HepG2 (cell line): Measurements from ENCODE around the gene EPB41L1. TPM values are rescaled to one million over a fixed set of nuclear protein-coding genes. Genes with fewer than 3 reads are reported as not detected.

Experiments
- ATAC-seq: fragments of 200-7000 bp; cut with Tn5 transposase; 3 replicates; pipeline ENCODE4 v1.9.1; 2020; ENCODE audit warnings: mild to moderate bottlenecking, moderate library complexity
- BruUV-seq: library from RNA; stranded (reverse); fragments of 400-500 nt; replicated peaks from 2 replicates; lab custom pipeline; 2021; lab: Mats Ljungman, UMichigan
- CTCF ChIA-PET: fragments of 300-600 bp; formaldehyde crosslinking; extraction: SDS; loops from one replicate; lab custom pipeline; 2021; ENCODE audit warnings: low total read pairs, inconsistent platforms, low intra/inter-chr PET ratio; lab: Yijun Ruan, JAX
- POLR2A ChIA-PET: fragments of 350-600 bp; sonication (Branson Sonifier 250); formaldehyde crosslinking; loops from one replicate; lab custom pipeline; 2020; ENCODE audit warnings: antibody characterized with exemption, inconsistent platforms; lab: Yijun Ruan, JAX
- DNase-seq: peaks from one replicate; pipeline ENCODE4 v3.0.0-alpha.2; 2015; ENCODE audit warnings: low spot score
- FAIRE-seq: peaks from 3 replicates; lab custom pipeline; 2011; peaks lifted over from hg19 to GRCh38; lab: Jason Lieb, UNC
- H2AFZ ChIP-seq: one replicate; pipeline ENCODE4 v1.6.1; 2011; ENCODE audit warnings: low read length, inconsistent platforms
- H3K27ac ChIP-seq: fragments of 300-600 bp; 3 replicates; pipeline ENCODE4 v1.8.0; 2011; ENCODE audit warnings: mixed run types, mild to moderate bottlenecking, mixed read lengths, low read length, inconsistent platforms; ENCODE audit not compliant: insufficient read depth; ENCODE audit errors: extremely low read length
- H3K27me3 ChIP-seq, 2 experiments: fragments of 200-600 bp in 1 of 2; 2 replicates in 1 of 2; 3 replicates in 1 of 2; pipeline versions ENCODE4 v1.6.0 to v1.8.0; 2011; ENCODE audit warnings: low read length in 2 of 2, mild to moderate bottlenecking in 2 of 2, moderate library complexity in 2 of 2, inconsistent platforms in 1 of 2; ENCODE audit not compliant: insufficient read depth in 2 of 2, control insufficient read depth in 1 of 2
- H3K36me3 ChIP-seq, 2 experiments: fragments of 200-600 bp in 1 of 2; replicated peaks in 1 of 2; 2 replicates in 1 of 2; 3 replicates in 1 of 2; pipeline versions ENCODE4 v1.5.1 to v1.8.0; 2011; ENCODE audit warnings: low read length in 2 of 2, inconsistent platforms in 1 of 2; ENCODE audit not compliant: insufficient read depth in 2 of 2, control insufficient read depth in 1 of 2
- H3K4me1 ChIP-seq: 2 replicates; pipeline ENCODE4 v1.5.1; 2012; ENCODE audit warnings: low read length, inconsistent platforms; ENCODE audit not compliant: insufficient read depth
- H3K4me2 ChIP-seq: 2 replicates; pipeline ENCODE4 v1.6.0; 2011; ENCODE audit warnings: low read depth, low read length, inconsistent platforms
- H3K4me3 ChIP-seq, 3 experiments: fragments of 200-600 bp in 1 of 3; sonication (generic), shearing (Covaris generic) in 1 of 3; replicated peaks in 1 of 3; 2 replicates each; pipeline ENCODE4 v1.5.1; 2011 to 2016; ENCODE audit warnings: low read length in 3 of 3, inconsistent platforms in 2 of 3, low read depth in 2 of 3, mild to moderate bottlenecking in 2 of 3, control low read depth in 1 of 3, mixed read lengths in 1 of 3; ENCODE audit not compliant: insufficient read depth in 1 of 3
- H3K79me2 ChIP-seq: one replicate; pipeline ENCODE4 v1.6.1; 2011; ENCODE audit warnings: low read length, inconsistent platforms; ENCODE audit not compliant: insufficient read depth
- H3K9ac ChIP-seq: 2 replicates; pipeline ENCODE4 v1.6.0; 2011; ENCODE audit warnings: mild to moderate bottlenecking, low read depth, low read length, inconsistent platforms; ENCODE audit not compliant: insufficient read depth
- H3K9me3 ChIP-seq: 2 replicates; pipeline ENCODE4 v1.5.1; 2012; ENCODE audit warnings: mild to moderate bottlenecking, low read length
- H4K20me1 ChIP-seq: 2 replicates; pipeline ENCODE4 v1.6.0; 2011; ENCODE audit warnings: inconsistent platforms, mild to moderate bottlenecking, low read length, moderate library complexity; ENCODE audit not compliant: insufficient read depth
- MIER2 ChIP-seq: IDR thresholded peaks from 2 replicates; pipeline ENCODE4 v1.6.1; 2016; ENCODE audit warnings: missing biosample characterization, missing genetic modification reagents
- PPARG ChIP-seq: conservative IDR thresholded peaks from 2 replicates; pipeline ENCODE4 v1.6.1; 2016; ENCODE audit warnings: missing biosample characterization, missing genetic modification reagents
- RFX3 ChIP-seq: IDR thresholded peaks from 2 replicates; pipeline ENCODE4 v1.6.1; 2016; ENCODE audit warnings: missing biosample characterization, missing genetic modification reagents
- RXRB ChIP-seq: IDR thresholded peaks from 2 replicates; pipeline ENCODE4 v1.6.1; 2016; ENCODE audit warnings: borderline replicate concordance, missing genetic modification reagents, missing compliant biosample characterization
- WIZ ChIP-seq: sonication (generic); formaldehyde crosslinking; IDR thresholded peaks from 2 replicates; pipeline ENCODE4 v1.5.1; 2020; ENCODE audit warnings: mild to moderate bottlenecking, missing genetic modification reagents
- ZNF143 ChIP-seq: sonication (generic); formaldehyde crosslinking; IDR thresholded peaks from 2 replicates; pipeline ENCODE4 v1.4.0; 2020; ENCODE audit warnings: missing genetic modification reagents
- ZNF253 ChIP-seq: sonication (generic); formaldehyde crosslinking; IDR thresholded peaks from 2 replicates; pipeline ENCODE4 v1.8.0; 2022; ENCODE audit warnings: mild to moderate bottlenecking, missing genetic modification reagents, borderline replicate concordance
- ZNF562 ChIP-seq: sonication (generic); formaldehyde crosslinking; IDR thresholded peaks from 2 replicates; pipeline ENCODE4 v1.8.0; 2022; ENCODE audit warnings: missing genetic modification reagents, borderline replicate concordance
- ZNF883 ChIP-seq: sonication (generic); formaldehyde crosslinking; IDR thresholded peaks from 2 replicates; pipeline ENCODE4 v1.5.1; 2020; ENCODE audit warnings: mild to moderate bottlenecking, missing genetic modification reagents; ENCODE audit errors: not compliant biosample characterization
- ZSCAN21 ChIP-seq: sonication (generic); formaldehyde crosslinking; IDR thresholded peaks from 2 replicates; pipeline ENCODE4 v1.8.0; 2022; ENCODE audit warnings: mild to moderate bottlenecking, missing genetic modification reagents, moderate library complexity, borderline replicate concordance
- in situ Hi-C: cut with HindIII; loops from 2 replicates; pipeline ENCODE4 v1.10.0; 2017; ENCODE audit warnings: low pct_unique_long_range_greater_than_20kb; ENCODE audit not compliant: extremely low pct_ligation_motif_present
- intact Hi-C: fragments of 100-400 bp; cut with micrococcal nuclease; formaldehyde crosslinking; loops from one replicate; pipeline ENCODE4 v1.10.0; 2022; ENCODE audit not compliant: unreplicated experiment
- polyA plus RNA-seq, 8 experiments: library from polyadenylated mRNA; depleted of rRNA in 3 of 8; stranded (reverse) in 7 of 8; unstranded in 1 of 8; fragments of >200 nt; fragmentation: Illumina TruSeq in 4 of 8; extraction: Trizol in 4 of 8; gene quantifications; 2 replicates each; pipeline versions ENCODE4 v1.2.1 to v1.2.3, GENCODE V29; 2011 to 2016; ENCODE audit warnings: low read depth in 4 of 8, missing spikeins in 1 of 8, mixed read lengths in 1 of 8; ENCODE audit not compliant: insufficient read depth in 1 of 8
- total RNA-seq, 5 experiments: library from RNA; depleted of rRNA; stranded (reverse); fragments of >200 nt; fragmentation: Illumina TruSeq; extraction: Trizol; gene quantifications; 2 replicates each; pipeline ENCODE4 v1.2.3, GENCODE V29; 2016; ENCODE audit warnings: low read depth in 1 of 5
- TF ChIP-seq, protein P1 (sequence below): sonication (generic); formaldehyde crosslinking; IDR thresholded peaks from 2 replicates; pipeline ENCODE4 v1.4.0; 2020; ENCODE audit warnings: missing genetic modification reagents
- TF ChIP-seq, protein P2 (sequence below): sonication (generic); formaldehyde crosslinking; IDR thresholded peaks from 2 replicates; pipeline ENCODE4 v1.5.1; 2020; ENCODE audit warnings: mild to moderate bottlenecking, missing genetic modification reagents, moderate library complexity
- TF ChIP-seq, protein P3 (sequence below): sonication (generic); formaldehyde crosslinking; conservative IDR thresholded peaks from 2 replicates; pipeline ENCODE4 v1.8.1; 2023; ENCODE audit warnings: missing genetic modification reagents
- TF ChIP-seq, protein P4 (sequence below): sonication (generic); formaldehyde crosslinking; IDR thresholded peaks from 2 replicates; pipeline ENCODE4 v1.8.0; 2022; ENCODE audit warnings: missing genetic modification reagents, mild to moderate bottlenecking, borderline replicate concordance

The EPB41L1 gene
- total and polyA plus RNA-seq, 2 of the 13 experiments (the other 11 are each of a cell fraction or from before 2014, with no cell fraction given): 16.7 to 39.0 TPM

DNA sequence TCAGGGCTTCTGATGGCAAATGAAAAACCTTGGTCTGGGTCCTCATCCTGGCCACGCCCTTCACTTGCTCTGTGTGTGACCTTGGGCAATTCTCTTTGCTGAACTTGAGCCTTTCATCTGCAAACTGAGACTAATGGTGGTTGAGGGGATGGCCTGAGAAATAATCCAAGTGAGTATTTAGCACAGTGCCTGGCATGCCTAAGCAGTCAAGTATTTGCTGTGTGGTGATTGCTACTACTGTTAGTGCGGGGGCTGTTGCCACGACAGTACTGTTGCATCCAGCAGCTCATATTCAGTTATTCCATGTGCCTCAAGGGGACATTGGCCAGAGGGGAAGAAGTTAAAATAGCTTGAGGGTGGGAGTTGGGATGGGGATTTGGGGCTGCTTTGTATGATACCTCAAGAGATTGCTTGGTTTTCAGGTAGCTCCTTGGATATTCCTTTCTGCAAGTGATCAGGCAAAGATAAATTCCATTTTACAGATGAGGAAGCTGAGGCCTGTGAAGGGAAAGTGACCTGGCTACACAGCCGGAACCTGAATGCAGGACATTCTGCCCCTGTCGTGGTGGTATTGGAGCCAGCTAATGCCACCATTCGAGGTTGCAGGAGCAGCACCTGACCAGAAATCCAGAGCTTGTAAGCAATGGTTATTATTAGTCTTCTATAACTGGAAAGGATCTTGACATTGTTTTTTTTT, 45.1 kb upstream of the EPB41L1 start (continued):
- TF ChIP-seq, protein P1, sequence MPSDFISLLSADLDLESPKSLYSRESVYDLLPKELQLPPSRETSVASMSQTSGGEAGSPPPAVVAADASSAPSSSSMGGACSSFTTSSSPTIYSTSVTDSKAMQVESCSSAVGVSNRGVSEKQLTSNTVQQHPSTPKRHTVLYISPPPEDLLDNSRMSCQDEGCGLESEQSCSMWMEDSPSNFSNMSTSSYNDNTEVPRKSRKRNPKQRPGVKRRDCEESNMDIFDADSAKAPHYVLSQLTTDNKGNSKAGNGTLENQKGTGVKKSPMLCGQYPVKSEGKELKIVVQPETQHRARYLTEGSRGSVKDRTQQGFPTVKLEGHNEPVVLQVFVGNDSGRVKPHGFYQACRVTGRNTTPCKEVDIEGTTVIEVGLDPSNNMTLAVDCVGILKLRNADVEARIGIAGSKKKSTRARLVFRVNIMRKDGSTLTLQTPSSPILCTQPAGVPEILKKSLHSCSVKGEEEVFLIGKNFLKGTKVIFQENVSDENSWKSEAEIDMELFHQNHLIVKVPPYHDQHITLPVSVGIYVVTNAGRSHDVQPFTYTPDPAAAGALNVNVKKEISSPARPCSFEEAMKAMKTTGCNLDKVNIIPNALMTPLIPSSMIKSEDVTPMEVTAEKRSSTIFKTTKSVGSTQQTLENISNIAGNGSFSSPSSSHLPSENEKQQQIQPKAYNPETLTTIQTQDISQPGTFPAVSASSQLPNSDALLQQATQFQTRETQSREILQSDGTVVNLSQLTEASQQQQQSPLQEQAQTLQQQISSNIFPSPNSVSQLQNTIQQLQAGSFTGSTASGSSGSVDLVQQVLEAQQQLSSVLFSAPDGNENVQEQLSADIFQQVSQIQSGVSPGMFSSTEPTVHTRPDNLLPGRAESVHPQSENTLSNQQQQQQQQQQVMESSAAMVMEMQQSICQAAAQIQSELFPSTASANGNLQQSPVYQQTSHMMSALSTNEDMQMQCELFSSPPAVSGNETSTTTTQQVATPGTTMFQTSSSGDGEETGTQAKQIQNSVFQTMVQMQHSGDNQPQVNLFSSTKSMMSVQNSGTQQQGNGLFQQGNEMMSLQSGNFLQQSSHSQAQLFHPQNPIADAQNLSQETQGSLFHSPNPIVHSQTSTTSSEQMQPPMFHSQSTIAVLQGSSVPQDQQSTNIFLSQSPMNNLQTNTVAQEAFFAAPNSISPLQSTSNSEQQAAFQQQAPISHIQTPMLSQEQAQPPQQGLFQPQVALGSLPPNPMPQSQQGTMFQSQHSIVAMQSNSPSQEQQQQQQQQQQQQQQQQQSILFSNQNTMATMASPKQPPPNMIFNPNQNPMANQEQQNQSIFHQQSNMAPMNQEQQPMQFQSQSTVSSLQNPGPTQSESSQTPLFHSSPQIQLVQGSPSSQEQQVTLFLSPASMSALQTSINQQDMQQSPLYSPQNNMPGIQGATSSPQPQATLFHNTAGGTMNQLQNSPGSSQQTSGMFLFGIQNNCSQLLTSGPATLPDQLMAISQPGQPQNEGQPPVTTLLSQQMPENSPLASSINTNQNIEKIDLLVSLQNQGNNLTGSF (CRISPR knock-in tag): 0 out of 2 replicates have a peak, but pooled peaks have one; percentile 39
- TF ChIP-seq ZNF253 (CRISPR knock-in tag): no peak
- TF ChIP-seq, protein P2, sequence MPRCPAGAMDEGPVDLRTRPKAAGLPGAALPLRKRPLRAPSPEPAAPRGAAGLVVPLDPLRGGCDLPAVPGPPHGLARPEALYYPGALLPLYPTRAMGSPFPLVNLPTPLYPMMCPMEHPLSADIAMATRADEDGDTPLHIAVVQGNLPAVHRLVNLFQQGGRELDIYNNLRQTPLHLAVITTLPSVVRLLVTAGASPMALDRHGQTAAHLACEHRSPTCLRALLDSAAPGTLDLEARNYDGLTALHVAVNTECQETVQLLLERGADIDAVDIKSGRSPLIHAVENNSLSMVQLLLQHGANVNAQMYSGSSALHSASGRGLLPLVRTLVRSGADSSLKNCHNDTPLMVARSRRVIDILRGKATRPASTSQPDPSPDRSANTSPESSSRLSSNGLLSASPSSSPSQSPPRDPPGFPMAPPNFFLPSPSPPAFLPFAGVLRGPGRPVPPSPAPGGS (CRISPR knock-in tag): 0 out of 2 replicates have a peak, but pooled peaks have one; percentile 44
- TF ChIP-seq MIER2 (CRISPR knock-in tag): no peak

DNA sequence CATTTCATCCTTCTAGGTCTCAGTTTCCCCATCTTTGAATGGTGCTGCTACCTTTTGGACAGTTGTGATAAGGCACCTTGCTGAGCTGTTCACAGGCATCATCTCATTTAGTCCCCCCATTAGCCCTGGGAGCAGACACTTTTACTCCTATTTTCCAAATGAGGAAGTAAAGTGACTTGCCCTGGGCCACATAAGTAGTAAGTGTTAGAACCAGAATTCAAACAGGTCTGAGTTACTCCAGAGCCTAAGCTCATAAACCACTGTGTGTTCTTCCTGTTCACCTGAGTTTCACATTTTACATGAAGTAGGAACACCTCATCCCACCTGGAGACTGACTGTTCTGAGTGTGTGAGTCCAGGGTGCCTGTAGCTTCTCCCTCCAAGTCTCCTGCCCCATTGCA, 43.5 kb upstream of the EPB41L1 start:
- CTCF ChIA-PET: no interaction called here
- TF ChIP-seq ZNF562 (CRISPR knock-in tag): no peak
- TF ChIP-seq, protein P3, sequence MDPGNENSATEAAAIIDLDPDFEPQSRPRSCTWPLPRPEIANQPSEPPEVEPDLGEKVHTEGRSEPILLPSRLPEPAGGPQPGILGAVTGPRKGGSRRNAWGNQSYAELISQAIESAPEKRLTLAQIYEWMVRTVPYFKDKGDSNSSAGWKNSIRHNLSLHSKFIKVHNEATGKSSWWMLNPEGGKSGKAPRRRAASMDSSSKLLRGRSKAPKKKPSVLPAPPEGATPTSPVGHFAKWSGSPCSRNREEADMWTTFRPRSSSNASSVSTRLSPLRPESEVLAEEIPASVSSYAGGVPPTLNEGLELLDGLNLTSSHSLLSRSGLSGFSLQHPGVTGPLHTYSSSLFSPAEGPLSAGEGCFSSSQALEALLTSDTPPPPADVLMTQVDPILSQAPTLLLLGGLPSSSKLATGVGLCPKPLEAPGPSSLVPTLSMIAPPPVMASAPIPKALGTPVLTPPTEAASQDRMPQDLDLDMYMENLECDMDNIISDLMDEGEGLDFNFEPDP (CRISPR knock-in tag): no peak
- TF ChIP-seq RFX3 (CRISPR knock-in tag): no peak
- TF ChIP-seq ZNF143: no peak
- TF ChIP-seq, protein P4, sequence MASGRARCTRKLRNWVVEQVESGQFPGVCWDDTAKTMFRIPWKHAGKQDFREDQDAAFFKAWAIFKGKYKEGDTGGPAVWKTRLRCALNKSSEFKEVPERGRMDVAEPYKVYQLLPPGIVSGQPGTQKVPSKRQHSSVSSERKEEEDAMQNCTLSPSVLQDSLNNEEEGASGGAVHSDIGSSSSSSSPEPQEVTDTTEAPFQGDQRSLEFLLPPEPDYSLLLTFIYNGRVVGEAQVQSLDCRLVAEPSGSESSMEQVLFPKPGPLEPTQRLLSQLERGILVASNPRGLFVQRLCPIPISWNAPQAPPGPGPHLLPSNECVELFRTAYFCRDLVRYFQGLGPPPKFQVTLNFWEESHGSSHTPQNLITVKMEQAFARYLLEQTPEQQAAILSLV (CRISPR knock-in tag): no peak
- no peak for TF ChIP-seq PPARG (CRISPR knock-in tag)
- no peak for TF ChIP-seq ZSCAN21 (CRISPR knock-in tag)
- TF ChIP-seq RXRB: no peak
- TF ChIP-seq ZNF883 (CRISPR knock-in tag): no peak
- TF ChIP-seq WIZ: no peak

More for the DNA sequence above, 43.5 kb upstream of the EPB41L1 start:
- intact Hi-C loops: no loop called here
- no TSS peak for BruUV-seq
- no peak overlapping the region for H3K9ac ChIP-seq
- H3K36me3 ChIP-seq: no peaks in the 10 kb centered on the region
- H3K4me2 ChIP-seq: no peak overlapping the region
- DNase-seq (no peak), FAIRE-seq (no peak), ATAC-seq (no peak)
- peaks cover 3 to 24% of the 10 kb centered on the region in 2 experiments; a peak in 4 of 5 replicates for H3K27me3 ChIP-seq
- no peaks in the 10 kb centered on the region for H3K9me3 ChIP-seq
- H2AFZ ChIP-seq: no peak overlapping the region
- H3K4me1 ChIP-seq: peaks cover 30% of the 10 kb centered on the region
- no peaks in the 10 kb centered on the region for H4K20me1 ChIP-seq
- in situ Hi-C loops: no loop called here
- no peak overlapping the region for H3K27ac ChIP-seq
- POLR2A ChIA-PET: no interaction called here
- no peaks in the 10 kb centered on the region for H3K79me2 ChIP-seq
- no peak overlapping the region for H3K4me3 ChIP-seq
